NK-92 (cell line): ENCODE results near the gene NLGN1.
"Not testable (repeated sequence)": the region's sequence is repeated elsewhere in the genome, so short reads cannot be mapped to it uniquely, and the experiment has no call there.

Experiments
- DNase-seq: peaks from one replicate; lab custom pipeline; 2025; ENCODE audit not compliant: unreplicated experiment; lab: John Stamatoyannopoulos, UW

The NLGN1 gene

DNA sequence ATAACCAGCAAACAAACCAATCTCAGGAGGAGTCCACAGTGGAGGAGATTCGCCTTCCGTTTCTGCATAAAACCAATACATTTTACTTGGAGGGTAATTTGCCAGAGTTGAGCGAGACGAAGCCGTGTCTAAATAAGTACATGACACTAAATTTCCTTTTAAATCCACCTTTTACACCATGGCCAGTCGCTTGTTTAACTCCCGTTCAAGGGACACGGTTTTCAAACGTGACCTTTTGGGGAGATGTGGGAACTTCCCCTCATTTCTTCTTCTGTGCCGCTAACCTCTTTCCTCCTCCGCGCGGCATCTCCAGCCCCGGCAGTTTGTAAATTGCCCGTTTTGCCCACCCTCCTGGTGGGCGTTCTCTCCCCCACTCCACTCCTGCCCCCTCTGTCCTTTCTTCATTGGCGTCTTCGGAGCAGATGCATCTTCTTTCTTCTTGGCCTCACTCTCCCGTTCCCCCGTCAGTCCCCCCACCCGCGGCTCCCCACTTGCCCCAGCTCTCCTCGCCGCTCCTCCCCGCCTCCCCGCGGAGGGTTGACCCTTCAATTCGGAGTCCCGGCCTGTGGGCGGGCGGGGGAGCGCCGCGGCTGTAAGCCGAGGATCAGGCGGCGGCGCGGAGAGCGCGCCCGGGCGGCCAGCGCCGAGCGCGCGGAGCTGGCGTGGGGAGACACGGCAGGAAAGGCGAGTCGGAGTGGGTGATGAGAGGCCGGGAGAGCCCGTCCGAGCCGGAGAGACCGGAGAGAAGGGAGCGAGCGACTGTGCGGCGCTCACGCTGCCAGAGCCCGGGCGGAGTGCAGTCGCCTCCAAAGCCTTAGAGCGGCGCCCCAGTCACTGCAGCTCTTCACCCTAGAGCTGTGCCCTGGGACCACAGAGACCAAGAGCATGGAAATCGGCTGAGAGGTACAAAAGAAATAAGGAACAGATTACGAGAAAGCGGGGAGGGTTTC is at the start of gene NLGN1:
Gene NLGN1 (plus strand): TSS at position 584 of the 950 bp plus-strand sequence.
- DNase-seq, result no peak

DNA sequence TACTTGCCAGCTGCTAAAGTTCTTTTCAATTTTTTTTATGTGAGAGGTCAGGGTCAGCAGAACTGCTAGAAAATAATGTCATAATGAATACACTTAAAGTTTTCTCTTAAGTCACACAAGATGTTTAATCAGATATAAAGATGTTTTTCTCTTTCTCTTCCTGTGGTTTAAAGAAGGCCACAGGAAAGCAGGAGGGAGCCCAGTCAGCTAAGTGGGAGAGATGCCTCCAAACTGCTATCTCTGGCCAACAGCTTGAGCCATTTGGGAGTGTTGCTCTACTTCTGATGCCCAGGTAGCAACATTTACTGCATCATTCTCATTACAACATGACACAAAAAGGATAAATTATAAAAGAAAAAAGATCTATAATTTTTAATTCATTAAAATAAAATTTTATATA is 45.7 kb upstream of the NLGN1 start:
- no peak for DNase-seq

DNA sequence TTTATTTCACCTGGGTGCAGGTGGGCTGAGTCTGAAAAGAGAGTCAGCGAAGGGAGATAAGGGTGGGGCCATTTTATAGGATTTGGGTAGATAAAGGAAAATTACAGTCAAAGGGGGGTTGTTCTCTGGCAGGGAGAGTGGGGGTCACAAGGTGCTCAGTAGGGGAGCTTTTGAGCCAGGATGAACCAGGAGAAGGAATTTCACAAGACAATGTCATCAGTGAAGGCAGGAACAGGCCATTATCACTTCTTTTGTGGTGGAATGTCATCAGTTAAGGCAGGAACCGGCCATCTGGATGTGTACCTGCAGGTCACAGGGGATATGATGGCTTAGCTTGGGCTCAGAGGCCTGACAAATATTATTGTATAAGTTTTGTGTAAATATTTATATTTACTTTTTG is 44.4 kb upstream of the NLGN1 start:
- DNase-seq, result not testable (repeated sequence)

DNA sequence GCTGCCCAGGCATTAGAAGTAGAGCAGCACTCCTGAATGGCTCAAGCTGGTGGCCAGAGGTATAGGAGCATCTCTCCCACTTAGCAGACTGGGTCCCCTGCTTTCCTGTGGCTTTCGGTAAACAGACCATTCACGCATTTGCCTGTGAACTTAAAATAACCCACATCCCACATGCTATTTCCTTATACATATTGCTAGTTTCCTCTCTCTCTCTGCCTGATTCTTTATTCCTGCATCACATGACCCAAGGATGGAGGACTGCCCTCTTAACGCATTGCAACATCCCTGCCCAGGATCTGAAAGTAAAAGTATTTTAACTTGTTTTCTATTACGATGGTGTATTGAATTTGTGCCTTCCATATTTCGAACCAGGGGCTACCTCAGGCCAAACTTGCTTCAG is 43.4 kb upstream of the NLGN1 start:
- DNase-seq, result no peak

DNA sequence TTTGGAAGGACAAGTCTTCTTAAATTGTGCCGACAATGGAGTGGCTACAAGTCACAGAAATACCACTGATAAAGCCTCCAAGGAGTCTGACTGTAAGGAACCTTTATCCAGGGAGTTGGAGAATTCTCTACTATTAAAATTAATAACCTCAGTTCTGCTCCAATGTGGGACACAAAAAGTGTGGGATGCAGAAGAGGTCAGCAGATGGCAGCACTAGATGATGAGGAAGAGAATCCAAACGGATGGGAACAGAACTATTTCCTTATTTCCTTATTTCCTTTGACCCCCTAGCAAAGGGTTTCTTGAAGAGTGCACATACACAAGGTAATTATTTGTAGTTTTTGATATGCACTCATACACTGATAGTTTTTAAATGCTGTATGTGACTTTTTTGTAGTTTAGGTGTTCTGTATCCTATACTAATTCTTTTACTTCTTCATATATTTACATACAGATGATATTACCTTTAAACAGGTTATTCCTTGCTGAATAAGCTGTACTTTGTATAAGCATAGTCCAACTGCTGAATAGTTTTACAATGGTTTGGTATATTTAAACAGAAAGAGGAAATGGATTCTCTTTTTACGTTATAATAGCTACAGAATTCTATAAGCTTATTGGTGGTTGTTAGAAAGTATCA is 25.6 kb upstream of the NLGN1 start:
- DNase-seq, result no peak

DNA sequence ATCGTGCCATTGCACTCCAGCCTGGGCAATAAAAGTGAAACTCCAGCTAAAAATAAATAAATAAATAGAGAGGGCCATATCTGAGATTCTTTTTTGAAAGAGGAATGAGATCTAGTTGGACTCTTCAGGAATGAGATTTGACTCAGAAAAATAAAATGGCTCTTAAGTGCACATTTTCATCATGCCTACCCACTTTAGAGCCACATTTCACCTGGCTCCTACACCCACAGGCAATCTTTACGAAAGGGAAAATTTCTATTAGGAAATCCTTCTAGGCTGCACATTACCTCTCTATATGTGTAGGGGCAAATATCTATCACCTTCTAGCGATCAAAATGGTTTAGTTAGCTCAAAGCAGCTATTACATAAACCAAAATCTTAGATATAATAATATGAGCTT is 16.9 kb upstream of the NLGN1 start:
- DNase-seq, result no peak

DNA sequence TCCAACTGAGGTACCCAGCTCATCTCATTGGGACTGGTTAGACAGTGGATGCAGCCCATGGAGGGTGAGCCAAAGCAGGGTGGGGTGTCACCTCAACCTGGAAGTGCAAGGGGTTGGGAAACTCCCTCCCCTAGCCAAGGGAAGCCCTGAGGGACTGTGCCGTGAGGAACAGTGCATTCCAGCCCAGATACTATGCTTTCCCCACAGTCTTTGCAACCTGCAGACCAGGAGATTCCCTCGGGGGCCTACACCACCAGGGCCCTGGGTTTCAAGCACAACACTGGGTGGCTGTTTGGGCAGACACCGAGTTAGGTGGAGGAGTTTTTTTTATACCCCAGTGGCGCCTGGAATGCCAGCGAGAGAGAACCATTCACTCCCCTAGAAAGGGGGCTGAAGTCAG is 15.6 kb upstream of the NLGN1 start:
- DNase-seq, result not testable (repeated sequence)

DNA sequence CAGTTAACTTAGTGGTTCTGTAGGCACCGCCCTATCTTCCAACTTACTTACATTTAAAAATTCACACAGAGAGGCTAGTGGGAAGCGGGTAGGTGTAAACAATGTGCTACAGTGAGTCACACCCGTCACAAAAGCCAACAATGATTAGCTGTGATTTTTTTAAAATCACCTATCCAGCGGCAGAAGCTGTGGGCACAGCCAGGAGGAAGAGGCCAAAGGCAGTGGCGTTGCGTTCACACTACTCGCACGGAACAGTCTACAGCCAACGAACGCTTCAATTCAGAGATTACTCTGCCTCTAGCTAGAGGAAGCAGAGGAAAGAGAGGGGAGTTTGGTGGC is 2.5 kb upstream of the NLGN1 start:
- DNase-seq, result no peak

DNA sequence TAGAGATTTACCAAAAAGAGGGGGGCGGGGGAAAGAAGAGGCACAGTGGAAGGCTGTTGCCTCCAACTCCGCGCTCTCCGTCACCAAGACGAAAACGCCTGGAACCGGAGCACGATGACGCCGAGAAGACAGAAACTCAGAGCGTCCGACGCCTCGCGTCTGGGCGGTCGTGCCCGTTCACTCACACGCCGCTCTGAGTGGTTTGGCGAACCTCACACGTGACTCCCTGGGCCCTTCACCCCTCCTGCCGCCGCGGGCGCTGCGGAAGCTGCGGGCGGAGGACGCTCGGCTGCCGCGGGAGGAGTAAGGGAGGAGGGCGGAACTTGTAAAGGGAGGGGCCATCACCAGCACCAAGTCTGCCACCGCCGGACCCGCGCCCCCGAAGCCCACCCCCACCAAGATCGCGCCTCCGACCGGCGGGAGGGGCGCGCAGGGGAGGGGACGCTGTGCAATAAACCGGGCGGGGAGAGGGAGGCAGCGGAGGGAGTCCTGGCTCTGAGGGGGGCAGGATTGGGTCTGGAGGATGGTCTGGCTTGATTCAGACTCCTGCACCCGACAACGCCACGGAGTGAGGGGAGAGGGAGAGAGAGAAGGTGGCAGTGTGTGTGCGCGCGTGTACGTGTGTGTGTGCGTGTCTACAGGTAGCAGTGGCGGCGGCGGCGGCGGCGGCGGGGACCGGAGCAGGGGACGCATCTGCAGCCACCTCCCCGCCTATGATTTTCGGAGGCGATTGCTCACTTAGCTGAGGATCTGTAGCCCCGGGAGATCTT is 1.9 kb upstream of the NLGN1 start:
- no peak for DNase-seq

DNA sequence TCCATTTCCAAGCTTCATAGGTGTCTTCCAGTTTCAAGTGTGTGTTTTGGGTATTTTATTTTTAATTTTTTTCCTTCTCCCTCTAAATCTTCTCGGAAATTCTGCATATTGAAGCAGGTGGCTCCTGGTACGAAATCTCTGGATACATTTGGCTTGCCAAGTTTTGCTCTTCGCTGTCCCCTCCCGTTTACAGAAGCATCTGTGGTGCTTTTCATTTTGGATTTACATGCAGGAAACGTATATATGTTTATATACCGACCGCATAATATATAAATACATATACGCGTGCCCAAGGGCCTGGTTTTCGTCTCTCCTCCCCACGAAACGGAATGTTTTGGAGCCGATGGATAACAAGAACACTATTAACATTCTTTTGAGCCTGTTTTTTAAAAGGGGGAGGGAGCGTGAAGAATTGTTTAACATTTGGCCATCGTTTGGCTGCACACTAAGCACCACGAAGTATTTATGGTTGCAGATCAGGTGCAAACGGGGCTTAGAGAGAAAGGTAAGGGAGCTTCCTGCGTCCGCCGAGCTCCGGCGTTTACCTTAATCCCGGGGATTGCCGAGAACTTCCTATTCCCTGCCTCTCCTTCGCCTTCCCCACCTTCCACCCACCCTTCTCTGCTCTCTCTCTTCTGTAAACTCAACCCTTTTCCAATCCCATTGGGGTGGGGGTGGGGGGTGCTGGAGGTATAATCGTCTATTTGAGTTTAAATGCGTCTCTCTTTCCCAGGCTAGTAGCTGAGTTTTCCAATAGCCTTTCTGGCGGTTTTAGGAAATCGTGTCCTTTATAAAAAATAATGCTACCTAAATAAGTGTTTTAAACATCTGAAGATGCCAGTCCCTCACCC is 1.1 kb upstream of the NLGN1 start:
- no peak for DNase-seq

DNA sequence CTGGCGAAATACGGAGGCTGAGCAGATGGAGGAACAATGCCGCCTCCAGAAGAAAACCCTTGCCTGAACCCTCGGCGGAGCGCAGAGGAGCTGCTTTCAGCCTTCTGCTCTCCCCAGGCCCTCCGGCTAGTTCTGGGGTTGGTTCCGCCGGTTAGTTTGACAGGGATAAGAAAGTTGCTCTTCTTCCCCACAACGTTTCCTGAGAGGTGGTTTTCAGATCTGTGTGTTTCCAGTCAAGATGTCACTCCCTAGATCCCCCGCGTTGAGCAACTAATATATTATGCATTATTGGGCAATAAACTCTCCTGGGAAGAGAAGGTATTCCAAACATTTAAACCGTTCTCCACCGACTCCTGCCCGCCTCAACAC is 551 bp downstream of the NLGN1 start:
- DNase-seq, result no peak

DNA sequence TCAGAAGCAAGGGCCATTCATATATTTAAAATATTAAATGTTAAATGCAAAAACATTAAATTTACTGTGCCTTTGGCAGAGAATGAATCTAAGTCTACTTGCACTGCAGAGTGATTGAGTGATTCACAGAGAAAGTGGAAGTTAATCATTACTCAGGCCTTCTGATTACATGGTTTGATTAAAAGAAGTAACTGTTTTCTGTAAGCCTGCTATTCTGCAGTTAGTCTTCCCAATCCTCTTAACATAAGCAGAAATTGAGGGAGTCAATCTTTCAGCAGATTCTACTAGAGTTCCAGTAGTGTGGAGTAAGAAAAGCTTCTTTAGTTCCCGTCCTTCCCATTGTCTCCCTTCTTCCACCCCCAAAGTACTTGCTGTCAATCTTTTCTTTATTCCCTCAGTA is 1.5 kb downstream of the NLGN1 start:
- DNase-seq, result no peak

DNA sequence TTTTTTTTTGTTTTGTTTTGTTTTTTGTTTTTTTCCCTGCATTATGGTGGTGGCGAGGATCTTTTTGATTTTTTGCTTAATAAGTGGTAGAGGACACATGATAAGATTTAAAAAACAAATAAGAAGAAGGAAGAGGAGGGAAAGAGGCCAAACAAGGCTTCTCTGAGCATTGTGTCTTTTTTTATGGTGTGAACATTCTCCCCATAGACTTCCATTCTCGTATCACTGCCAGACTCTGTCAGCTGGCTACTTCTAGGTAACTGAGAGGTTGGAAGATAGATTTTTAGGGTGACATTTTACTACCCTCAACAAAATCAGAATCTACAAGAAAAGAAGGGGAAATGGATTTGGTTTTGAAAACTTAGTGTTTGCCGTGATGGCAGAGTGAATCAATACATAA is 3.8 kb downstream of the NLGN1 start:
- no peak for DNase-seq

DNA sequence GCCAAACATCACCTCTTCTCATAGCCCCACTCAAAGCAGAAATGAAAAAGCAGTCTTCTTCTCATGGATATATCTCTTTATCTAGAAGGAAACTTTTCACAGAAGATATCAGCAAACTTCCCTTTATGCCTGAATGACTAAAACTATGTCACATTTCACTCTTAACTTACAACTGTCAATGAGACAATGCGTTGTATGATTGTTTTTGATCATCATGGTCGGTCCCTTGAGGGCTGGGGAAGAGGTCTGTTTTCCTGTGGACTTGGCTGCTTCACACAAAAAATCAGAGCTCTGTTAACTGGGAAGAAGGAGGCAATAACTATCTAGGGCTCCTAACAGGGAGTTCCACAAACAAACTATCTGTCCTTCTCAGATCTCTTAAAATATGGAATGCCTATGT is 5.1 kb downstream of the NLGN1 start:
- no peak for DNase-seq

DNA sequence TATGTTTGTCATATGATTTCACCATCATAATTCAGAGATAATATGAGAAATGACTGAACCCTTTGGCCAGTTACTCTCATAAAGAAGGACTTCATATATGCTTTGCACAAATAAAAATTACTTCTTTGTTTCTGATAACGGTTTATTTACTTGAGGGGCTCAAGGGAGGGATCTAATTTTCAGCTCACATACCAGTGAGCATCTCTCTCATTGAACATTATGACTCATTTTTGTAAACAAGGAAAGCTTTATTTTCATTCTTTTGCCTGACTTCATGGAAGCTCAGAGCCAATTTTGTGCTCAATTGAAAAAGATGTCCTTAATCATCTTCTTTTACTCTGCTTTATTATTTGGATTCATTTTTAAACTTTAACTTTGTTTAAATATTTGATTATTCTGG is 5.8 kb downstream of the NLGN1 start:
- no peak for DNase-seq

DNA sequence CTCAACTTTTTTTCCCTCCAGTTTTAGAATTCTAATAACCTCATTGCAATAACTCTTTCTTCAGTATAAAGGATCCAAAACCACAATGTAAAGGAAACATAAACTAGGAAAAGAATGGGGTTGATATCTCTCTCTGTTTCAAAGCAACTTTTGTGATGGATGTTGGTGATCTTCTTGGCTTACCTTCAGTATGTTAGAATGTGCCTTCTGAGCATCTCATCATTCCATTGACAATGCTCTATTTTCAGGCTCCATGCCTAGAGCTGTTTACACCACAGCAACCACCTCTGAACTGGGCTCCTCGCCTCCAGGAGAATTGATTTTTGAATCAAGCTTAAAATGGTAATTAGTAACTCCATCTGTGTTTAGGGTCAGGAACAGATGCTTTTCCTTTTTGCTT is 6.6 kb downstream of the NLGN1 start:
- DNase-seq, result no peak

DNA sequence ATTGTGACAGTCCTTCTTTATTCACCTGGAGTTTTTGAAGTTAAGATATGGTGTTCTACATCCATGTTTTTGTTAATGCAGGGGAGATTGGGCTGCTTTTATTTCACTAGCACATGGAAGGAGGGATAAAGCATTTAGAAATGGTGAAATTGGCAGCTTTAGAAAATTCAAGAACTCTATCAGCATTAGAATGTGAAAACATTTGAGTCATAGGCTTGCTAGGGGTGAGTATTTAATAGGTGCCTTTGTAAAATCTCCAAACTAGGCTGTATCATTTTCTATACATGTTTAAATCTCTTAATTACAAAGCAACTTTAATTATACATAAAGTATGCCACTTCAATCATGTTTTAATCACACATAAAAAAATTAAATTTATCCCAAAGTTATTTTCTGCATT is 12.9 kb downstream of the NLGN1 start:
- no peak for DNase-seq

DNA sequence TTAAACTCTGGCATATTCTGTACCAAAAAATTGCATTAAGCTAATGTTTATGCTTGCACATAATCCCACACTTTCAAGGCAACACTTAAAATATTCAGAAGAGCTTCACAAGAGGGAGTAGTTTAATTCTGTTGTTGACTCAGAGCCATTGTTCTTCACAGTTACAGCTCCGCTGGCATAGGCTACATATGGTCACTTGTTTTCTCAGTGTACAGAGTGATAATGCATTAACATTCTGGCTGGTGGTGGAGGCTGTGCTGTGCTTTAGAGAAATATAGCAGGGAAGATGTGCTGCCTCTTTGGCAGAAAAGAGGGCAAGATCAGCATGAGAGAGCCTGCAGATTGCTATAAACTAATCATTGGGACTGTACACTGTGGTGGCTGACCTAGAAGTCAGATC is 13.3 kb downstream of the NLGN1 start:
- no peak for DNase-seq

DNA sequence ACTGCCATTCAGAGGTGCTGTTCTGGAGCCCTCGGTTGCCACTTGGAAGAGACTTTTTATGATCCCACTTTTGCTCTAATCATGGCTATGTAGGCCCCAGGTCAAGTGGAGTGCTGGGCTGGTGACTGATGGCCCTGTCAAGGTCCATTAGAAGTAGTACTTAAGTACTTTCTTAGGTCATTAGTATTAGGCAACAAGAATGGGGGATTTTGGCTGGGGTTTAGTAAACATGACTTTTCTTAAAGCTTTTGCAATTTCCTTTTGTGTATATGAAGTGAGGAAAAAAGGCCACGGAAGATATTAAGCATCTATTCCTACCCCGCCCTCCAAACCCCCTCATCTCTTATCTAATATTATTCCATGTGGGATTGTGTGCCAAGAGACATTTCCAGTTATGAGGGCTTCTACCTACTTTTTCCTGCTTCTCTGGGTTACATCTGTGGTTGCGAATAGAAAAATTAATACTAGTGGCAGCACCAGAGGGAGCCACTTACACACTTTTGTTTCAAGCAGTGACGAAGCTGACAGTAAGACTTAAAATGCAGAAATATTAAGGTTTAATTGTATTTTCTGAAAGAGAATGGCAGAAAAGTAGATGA is 13.9 kb downstream of the NLGN1 start:
- no peak for DNase-seq

DNA sequence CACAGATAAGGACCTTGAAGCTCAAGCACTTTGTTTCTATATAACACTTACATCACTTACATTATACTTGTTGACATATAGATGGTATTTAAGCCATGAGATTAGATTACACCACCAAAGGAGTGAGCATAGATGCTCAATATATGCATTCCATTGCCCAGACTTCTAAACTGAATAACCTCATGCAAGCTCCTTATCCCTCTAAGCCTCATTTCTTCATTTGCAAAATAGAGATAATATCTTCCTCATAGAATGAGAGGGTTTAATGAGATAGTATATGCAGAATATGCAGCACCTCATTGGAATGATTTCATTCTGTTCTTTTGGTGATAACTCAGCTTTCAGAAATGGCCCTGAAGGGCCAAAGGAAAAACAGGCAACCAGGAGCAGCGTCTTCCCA is 18.5 kb downstream of the NLGN1 start:
- no peak for DNase-seq

DNA sequence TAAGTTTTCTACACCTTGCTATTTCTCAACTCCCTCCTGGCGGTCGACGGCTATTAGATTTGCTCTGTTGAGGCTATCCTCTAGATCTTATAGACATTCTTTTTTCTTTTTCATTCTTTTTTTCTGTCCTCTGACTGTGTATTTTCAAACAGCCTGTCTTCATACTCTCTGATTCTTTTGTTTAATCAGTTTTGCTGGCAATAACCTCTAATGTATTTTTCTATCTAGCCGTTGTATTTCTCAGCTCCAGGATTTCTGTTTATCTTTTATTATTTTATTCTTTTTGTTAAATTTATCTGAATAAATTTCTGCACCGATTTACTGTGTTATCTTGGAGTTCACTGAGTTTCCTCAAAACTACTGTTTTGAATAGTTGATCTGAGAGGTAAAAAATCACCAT is 31.5 kb downstream of the NLGN1 start:
- no peak for DNase-seq
